GM21737 (cell line): ENCODE results near the gene TFPT.
"Not testable (repeated sequence)": the region's sequence is repeated elsewhere in the genome, so short reads cannot be mapped to it uniquely, and the experiment has no call there.

Experiments used
- ATAC-seq: cut with Tn5 transposase; IDR thresholded peaks from one replicate; pipeline ENCODE4 v1.9.1; 2021; ENCODE audit warnings: mild to moderate bottlenecking, moderate library complexity; ENCODE audit not compliant: unreplicated experiment

TFPT gene

GRCh38 chr19:54124393-54124792 is 8.9 kb upstream of the TFPT start:
- no peak for ATAC-seq

DNA sequence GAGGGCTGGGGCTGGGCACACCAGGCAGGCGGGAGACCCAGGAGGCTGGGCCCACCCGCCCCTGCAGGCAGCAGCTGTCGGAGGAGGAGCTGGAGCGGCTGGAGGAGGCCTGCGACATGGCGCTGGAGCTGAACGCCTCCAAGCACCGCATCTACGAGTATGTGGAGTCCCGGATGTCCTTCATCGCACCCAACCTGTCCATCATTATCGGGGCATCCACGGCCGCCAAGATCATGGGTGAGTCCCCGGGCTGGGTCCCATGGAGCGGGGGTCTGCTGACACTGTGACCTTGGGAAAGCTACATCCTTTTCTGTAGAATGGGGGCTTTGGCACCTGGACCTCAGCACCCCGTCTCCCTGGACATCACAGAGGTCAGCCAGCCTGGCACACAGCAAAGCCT is 8.2 kb upstream of the TFPT start:
- ATAC-seq = no peak

- ATAC-seq = no peak
Observed at GRCh38 chr19:54121259-54121658, 5.8 kb upstream of the TFPT start.

DNA sequence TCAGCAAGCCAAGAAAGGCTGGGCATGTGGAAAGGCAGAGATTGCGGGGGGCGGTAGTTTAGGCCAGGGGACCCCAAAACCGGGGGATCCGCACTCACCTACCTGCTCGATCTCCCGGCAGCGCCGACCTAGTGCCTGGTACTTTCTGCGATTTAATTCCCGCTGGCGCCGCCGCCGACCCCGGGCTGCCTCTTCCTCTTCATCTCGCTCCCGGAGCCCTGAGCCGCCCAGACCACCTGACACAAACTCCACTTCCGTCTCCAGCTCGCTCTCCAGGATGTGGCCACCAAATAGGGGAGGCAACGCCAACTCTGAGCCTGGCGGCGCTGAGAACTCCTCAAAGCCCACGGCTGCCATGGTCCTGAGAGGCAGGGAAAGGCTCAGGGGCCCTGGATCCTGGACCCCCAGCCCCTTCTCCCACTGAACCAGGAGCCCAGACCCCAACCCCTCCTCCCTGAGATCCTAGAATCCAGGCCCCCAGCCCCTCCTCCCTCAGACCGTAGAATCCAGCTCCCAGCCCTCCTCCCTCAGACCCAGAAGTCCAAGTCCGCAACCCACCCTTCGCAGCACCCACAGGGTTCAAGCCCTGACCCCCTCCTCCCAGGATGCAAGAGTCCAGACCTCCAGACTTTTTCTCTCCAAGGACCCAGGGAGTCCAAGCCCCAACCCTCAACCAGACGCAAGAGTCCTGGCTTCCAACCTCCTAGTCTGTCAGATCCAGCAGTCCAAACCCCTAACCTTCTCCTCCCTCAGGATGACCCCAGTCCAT is 933 bp downstream of the TFPT start:
- peak; percentile 33 for ATAC-seq

GRCh38 chr19:54109651-54110050 is 5.8 kb downstream of the TFPT start:
- no peak for ATAC-seq

DNA sequence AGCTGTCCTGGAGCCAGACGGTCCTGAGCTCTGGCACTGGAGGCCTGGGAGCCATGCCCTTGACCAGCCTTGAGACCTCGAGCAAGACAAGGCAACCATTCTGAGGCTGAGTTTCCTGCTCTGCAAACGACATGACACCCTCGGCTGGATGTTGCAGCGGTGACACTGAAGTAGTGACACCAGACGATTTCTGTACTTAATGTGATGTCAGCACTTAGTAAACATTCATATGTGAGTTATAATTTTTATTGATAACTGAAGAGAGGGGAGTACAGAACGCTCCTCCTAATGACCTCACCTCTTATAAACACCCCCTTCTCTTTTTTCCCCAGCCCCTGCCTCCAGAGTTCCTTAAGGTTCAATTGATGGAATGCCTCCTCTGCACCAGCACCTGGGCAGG is 7.0 kb downstream of the TFPT start:
- no peak for ATAC-seq

DNA sequence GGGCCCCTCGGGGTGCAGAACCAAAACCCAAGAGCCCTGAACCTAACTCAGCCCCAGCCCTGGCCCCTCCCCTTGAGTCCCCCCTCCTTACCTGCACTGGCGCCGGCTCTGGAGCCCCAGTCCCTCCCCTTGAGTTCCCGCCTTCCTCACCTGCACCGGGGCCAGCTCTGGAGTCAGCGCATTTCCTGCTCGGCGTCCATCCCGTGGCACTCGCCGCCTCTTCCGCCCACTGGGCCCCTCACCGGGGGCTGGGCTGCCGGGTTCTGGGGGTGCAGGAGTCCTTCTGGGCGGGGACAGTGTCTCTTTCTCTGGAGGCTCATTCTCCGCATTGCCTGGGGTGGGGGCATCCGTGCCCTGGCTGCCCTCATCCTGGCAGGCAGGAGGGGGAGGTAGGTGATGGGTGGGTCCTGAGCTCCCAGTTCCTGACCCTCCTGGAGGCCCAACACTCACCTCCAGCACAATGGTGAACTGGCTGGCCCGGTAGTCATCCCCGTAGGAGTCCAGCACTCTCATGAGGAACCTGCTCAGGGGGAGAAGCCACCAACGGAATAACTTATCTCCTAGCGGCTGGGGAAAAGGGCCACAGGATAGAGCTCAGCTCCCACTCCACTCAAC is 7.5 kb downstream of the TFPT start:
- no peak for ATAC-seq

DNA sequence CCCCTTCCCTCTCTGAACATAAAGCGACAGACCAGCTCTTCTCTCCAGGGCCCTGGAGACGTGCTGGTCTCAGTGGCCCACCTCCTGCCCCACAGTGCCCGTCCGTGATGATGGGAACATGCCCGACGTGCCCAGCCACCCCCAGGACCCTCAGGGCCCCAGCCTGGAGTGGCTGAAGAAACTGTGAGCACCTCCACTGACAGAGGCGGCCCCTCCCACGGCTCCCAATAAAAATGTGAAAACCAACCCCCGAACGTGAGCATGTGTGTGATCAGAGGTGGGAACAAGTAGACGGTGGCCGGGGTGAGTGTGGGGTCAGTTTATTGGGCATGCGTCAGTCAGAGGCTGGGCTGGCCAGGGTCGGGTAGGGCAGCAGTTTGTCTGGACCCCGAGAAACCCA is 8.7 kb downstream of the TFPT start:
- no peak for ATAC-seq

DNA sequence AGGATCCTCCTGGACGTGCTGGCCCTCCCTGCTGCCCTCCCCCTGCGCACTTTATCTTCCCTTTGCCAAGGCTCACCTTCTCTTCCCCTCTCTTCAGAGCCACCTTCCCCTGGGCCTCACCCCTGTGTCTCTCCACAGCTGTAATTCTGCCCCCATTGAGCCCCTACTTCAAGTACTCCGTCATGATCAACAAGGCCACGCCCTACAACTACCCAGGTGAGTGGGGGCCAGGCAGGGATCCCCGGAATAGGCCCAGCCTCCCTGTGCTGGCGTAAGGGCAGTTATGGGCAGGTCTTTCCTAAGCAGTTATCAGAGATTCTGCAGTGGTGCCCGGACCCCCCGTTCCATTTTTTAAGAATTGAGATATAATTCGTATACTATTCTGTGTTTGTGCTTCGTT is 9.7 kb downstream of the TFPT start:
- no peak for ATAC-seq

GRCh38 chr19:54104998-54105715 is 10.3 kb downstream of the TFPT start:
- ATAC-seq = no peak

DNA sequence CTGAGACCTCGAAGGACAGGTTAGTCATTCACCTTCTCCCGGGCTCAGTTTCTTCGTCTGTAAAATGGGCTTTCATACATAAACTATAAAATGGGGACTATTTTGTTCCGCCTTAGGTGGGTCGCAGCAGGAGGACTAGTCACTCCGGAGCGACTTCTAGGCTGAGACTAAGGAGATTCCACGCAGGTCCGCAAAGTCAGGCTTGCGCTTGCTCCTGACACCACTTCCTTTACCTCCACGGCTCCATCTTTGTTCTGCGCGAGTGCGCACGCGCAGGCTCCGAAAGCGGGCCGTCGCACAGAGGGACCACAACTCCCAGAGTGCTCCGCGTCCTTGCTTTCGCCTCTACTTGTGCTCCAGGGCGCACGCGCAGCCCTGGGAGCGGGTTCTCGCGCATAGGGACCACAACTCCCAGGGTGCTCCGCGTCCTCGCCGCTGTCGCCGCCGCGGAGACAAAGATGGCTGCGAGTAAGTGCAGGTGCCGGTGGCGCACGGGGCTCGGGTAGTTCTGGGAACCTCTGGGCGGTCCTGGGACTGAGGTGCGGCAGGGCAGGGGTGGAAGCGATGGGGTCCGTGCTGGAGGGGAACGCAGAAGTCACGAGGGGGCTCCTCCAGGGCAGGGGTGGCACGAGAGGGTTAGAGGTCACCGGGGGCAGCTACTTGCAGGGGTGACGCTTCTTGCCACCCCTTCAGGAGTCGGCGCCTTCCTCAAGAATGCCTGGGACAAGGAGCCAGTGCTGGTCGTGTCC is 12.9 kb downstream of the TFPT start, which contains the start of gene NDUFA3:
Gene NDUFA3 (plus strand): TSS at position 435 of the 749 bp plus-strand sequence. CDS start 24 bp downstream, at position 459.
- ATAC-seq = peak; percentile 94

GRCh38 chr19:54100561-54100960 is 14.9 kb downstream of the TFPT start, which contains the start of gene OSCAR:
Gene OSCAR, minus strand, starts transcription at chr19:54100803. Its CDS starts 11 bp downstream, at chr19:54100792.
- no peak for ATAC-seq

DNA sequence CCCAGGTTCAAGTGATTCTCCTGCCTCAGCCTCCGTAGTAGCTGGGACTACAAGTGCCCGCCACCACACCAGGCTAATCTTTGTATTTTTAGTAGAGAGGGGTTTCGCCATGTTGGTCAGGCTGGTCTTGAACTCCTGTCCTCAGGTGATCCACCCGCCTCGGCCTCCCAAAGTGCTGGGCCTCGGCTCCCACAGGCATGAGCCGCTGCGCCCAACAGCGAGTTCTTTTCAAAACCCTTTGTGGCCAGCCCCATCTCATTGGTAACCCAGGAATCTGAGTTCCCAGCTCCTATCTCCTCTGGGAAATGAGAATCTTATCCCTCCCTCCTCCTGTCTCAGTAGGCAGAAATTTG is 15.6 kb downstream of the TFPT start:
- ATAC-seq = not testable (repeated sequence)

DNA sequence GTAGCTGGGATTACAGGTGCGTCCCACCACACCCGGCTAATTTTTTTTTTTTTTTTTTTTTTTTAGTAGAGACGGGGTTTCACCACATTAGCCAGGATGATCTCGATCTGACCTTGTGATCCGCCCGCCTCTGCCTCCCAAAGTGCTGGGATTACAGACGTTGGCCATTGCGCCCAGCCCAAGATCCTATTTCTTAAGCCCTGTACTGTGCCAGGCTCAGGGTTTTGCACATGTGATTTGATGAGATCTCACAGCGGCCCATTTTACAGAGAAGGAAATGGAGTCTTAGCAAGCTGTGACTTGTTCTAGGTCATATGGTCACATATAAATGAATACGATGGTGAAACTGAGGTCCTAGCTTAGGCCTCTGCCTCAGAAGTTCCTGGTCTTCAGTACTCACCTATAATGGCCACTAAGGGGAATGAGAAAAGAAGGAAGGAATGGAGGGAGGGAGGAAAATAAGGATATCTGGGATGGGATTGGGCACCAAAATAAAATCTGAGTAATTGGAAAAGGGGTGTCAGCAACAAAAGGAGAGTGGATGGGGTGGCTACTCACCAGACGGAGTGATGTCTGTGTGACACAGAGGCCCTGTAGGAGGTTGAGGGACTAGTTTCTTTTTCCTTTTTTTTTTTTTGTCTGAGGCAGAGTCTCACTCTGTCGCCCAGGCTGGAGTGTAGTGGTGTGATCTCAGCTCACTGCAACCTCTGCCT is 16.1 kb downstream of the TFPT start:
- ATAC-seq = no peak

DNA sequence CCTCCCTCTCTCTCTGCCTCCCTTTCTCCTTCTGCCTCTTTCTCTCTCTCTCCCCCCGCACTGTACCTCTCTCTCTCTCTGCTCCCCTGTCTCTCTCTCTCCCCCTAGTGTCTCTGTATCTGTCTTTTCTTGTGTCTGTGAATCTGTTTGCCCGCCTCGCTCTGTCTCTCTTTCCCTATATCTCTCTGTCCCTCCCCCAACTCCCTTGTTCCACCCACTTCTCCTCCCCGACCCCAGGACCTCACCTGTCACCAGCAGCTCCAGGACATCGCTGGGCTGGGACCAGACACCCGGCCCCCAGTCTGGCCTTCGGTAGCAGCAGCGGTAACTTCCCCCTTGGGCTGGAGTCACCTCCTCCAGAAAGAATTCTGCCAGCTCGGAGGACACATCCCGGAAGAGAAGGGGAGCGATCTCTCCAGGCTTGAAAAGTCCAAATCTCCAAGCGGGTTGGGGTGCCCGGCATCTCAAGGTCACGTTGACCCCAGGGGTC is 18.8 kb downstream of the TFPT start:
- ATAC-seq = no peak

DNA sequence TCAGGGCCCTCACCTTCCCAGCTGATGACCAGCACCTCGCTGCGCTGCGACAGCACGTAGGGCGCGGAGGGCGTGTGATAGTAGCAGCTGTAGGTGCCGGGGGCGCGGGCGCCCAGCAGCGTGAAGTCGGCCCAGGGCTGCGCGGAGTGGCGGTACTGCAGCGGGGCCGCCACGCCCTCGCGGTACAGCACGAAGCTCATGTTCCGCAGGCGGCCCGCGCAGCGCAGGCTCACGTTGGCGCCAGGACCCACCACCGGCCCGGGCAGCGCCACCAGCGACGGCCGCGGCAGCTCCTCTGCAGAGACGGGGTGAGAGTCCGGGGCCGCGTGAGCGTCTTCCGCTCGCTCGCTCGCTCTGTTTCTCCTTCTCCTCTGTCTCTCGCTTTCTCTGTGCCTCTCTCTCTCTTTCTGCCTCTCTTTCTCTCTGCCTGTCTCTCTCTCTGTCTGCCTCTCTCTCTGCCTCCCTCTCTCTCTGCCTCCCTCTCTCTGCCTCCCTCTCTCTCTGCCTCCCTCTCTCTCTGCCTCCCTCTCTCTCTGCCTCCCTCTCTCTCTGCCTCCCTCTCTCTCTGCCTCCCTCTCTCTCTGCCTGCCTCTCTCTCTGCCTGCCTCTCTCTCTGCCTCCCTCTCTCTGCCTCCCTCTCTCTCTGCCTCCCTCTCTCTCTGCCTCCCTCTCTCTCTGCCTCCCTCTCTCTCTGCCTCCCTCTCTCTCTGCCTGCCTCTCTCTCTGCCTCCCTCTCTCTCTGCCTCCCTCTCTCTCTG is 19.4 kb downstream of the TFPT start:
- ATAC-seq = not testable (repeated sequence)

- ATAC-seq = no peak
Observed at GRCh38 chr19:54095136-54095858, 20.2 kb downstream of the TFPT start.

DNA sequence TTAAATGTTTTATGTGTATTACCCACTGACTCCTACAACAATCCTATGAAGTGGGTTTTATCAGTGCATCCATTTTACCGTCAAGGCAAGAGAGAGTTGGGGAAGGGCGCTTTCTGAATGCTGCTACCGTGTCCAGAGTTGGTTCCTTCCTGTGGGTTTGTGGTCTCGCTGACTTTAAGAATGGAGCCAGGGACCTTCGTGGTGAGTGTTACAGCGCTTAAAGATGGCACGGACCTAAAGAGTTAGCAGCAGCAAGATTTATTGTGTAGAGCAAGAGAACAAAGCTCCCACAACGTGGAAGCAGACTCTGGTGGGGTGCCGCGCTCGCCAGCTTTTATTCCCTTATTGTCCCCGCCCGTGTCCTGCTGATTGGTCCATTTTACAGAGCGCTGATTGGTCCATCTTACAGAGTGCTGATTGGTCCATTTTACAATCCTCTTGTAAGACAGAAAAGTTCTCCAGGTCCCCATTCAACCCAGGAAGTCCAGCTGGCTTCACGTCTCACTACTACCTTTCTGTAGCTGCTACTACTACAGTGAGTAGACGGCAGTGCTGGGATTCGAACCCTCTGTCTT is 20.9 kb downstream of the TFPT start:
- ATAC-seq = no peak

GRCh38 chr19:54084410-54084809 is 31.0 kb downstream of the TFPT start:
- ATAC-seq = no peak
